Measurements from ENCODE around the gene GLI3. TPM values are rescaled to one million over a fixed set of nuclear protein-coding genes. Genes with fewer than 3 reads are reported as not detected.

GLI3 gene
- total and polyA plus RNA-seq, 2 of the 8 experiments (the other 6 are each of a cell fraction or from before 2014, with no cell fraction given) = 8.0 to 31.1 TPM

- no peak overlapping the region for H3K4me3 ChIP-seq (ENCODE audit: extremely low read depth in 1 of 4, insufficient read depth in 2 of 4, low read depth in 3 of 4, low read length in 4 of 4)
- H3K4me1 ChIP-seq (replicated peaks in 1 of 4; ENCODE audit: control insufficient read depth in 3 of 4, insufficient read depth in 4 of 4, low read length in 3 of 4) = peaks cover 0 to 4% (median 0%) of the 10 kb centered on the region in 4 experiments; a peak in 1 of 7 replicates
- no peaks in the 10 kb centered on the region for H3K23me2 ChIP-seq (ENCODE audit: low read depth, low read length)
- no peak overlapping the region for H3K23ac ChIP-seq (ENCODE audit: insufficient read length)
- H3K18ac ChIP-seq (ENCODE audit: extremely low read depth, low read length) = no peak overlapping the region
- H3K9me3 ChIP-seq (ENCODE audit: insufficient read depth in 2 of 2, low read depth in 1 of 2, low read length in 1 of 2) = no peaks in the 10 kb centered on the region
- no peak overlapping the region for H4K5ac ChIP-seq (ENCODE audit: insufficient read length, low read depth, low read length)
- no peak overlapping the region for H2AK5ac ChIP-seq (ENCODE audit: low read depth, low read length)
- no peak overlapping the region for H3K27ac ChIP-seq (ENCODE audit: low read depth, low read length)
- ChIA-PET CTCF (ENCODE audit: partially characterized antibody) (no interaction called here), POLR2A (ENCODE audit: partially characterized antibody) (no interaction called here)
- H2BK15ac ChIP-seq (ENCODE audit: low read length) = no peak overlapping the region
- H4K8ac ChIP-seq (ENCODE audit: extremely low read depth, insufficient read depth, low read length) = no peak overlapping the region
- no peak overlapping the region for H4K91ac ChIP-seq (replicated peaks; ENCODE audit: insufficient read length, low read length)
- no peaks in the 10 kb centered on the region for H3K27me3 ChIP-seq (replicated peaks in 1 of 4; ENCODE audit: control insufficient read depth in 3 of 4, extremely low read depth in 1 of 4, insufficient read depth in 3 of 4, low read length in 3 of 4)
- no peaks in the 10 kb centered on the region for H3K79me1 ChIP-seq (ENCODE audit: low read depth, low read length)
- WGBS, 2 experiments (ENCODE audit: extremely low coverage in 1 of 2, insufficient coverage in 1 of 2, insufficient read length in 1 of 2, insufficient replicate concordance in 2 of 2, low coverage in 1 of 2, low lambda C conversion rate in 2 of 2, missing lambda C conversion rate in 1 of 2) = 92% methylated on average over 5 of the region's 5 CpGs; no CpG with 5 or more reads in 1 of the 2 experiments
- FAIRE-seq (no peak), DNase-seq (ENCODE audit: low read depth in 1 of 2, low spot score in 2 of 2) (no peak)
- H3K4ac ChIP-seq (replicated peaks; ENCODE audit: insufficient read length, low read depth, low read length) = no peak overlapping the region
- H2BK12ac ChIP-seq (ENCODE audit: low read depth, low read length) = no peak overlapping the region
- H3K56ac ChIP-seq (replicated peaks; ENCODE audit: insufficient read length, low read depth, low read length) = no peak overlapping the region
- TF ChIP-seq SIX5 (IDR thresholded peaks at IDR 0.05; ENCODE audit: low read depth, low read length) = no peak
- 0 out of 4 replicates have a peak, but pooled peaks of 1 of the 2 experiments have one; percentile 1 for TF ChIP-seq RAD21 (IDR thresholded peaks at IDR 0.05 in 1 of 2, conservative IDR thresholded peaks at IDR 0.05 in 1 of 2; ENCODE audit: low read depth in 2 of 2, low read length in 2 of 2)
- H2BK5ac ChIP-seq (ENCODE audit: low read depth, low read length) = no peak overlapping the region
- no peaks in the 10 kb centered on the region for H4K20me1 ChIP-seq (replicated peaks in 1 of 2; ENCODE audit: control insufficient read depth in 1 of 2, insufficient read depth in 2 of 2, low read length in 2 of 2)
- H3K36me3 ChIP-seq (ENCODE audit: control insufficient read depth in 2 of 4, insufficient read depth in 4 of 4, low read length in 3 of 4) = no peaks in the 10 kb centered on the region
- H3K79me2 ChIP-seq (ENCODE audit: control insufficient read depth in 1 of 2, insufficient read depth in 2 of 2, low read length in 2 of 2) = no peaks in the 10 kb centered on the region; a peak in 1 of 4 replicates
- H2AFZ ChIP-seq (ENCODE audit: low read length) = no peak overlapping the region
- no peak overlapping the region for H3K9ac ChIP-seq (replicated peaks in 1 of 4; ENCODE audit: extremely low read depth in 1 of 4, low read depth in 3 of 4, low read length in 3 of 4)
- no peak overlapping the region for H3K14ac ChIP-seq (ENCODE audit: insufficient read length)
- no peak overlapping the region for H2BK120ac ChIP-seq (replicated peaks; ENCODE audit: low read depth, low read length)
- H2BK20ac ChIP-seq (ENCODE audit: low read length) = no peak overlapping the region
- no peak overlapping the region for H3K4me2 ChIP-seq (ENCODE audit: insufficient read depth in 1 of 2, low read depth in 2 of 2, low read length in 2 of 2)
Observed at GRCh38 chr7:42164881-42165428, 72.1 kb downstream of the GLI3 start.
